HG02943 (cell line): ENCODE data around the gene TSPAN15.
"Not testable (repeated sequence)": the region's sequence is repeated elsewhere in the genome, so short reads cannot be mapped to it uniquely, and the experiment has no call there.

Source experiments
- ATAC-seq: cut with Tn5 transposase; IDR thresholded peaks from one replicate; pipeline ENCODE4 v1.9.1; 2021; ENCODE audit warnings: mild to moderate bottlenecking, low read depth, moderate library complexity; ENCODE audit not compliant: unreplicated experiment

TSPAN15 gene

DNA sequence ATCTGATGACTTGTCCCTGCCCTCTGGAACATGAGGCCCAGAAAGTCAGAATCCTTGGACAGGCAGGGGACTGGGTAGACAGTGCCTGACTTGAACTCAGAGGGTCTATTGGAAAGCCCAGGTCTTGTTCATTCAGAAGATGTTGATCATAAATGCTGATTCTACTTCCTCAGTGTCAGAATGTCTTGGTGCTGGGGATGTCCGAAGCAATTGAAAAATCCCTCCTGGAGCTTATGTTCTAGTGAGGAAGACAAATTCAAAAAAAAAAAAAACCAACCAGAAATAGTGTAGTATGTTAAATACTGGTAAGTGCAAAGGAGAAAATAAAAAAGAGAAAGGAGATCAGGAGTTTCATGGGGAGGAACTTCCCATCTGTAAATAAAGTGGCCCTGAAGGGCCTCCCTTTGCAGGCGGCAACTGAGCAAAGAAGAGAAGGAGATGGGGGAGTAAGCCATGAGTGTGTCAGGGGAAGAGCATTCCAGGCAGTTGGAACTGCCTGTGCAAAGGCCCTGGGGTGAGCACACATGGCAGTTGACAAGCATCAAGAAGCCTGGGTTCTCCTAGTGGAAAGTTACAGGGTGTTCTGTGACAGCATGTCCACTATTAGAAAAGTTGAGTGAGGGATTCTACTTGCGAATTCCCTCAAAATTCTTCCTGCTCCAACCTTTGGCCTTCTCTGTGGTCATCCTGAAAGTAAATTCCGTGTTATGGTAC, 30.7 kb downstream of the TSPAN15 start:
- no peak for ATAC-seq

DNA sequence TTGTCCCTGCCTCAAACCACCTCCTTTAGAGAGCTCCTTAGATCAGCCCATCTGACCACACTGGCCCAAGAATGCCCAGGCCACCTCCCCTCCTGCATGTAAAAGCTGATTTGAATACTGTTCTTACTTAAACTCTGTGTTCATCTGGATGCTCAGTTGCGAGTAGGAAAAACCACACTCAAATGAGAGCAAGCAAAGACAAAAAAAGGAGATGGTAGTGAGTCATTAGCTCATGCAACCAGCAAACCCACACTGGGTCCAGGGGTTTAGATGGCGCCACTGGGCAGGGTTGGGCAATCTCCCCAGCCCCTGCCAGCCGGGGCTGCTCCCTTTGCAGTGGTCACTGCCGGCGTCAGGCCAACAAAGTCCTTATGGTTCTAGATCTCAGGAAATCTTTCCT, 32.7 kb downstream of the TSPAN15 start:
- no peak for ATAC-seq

DNA sequence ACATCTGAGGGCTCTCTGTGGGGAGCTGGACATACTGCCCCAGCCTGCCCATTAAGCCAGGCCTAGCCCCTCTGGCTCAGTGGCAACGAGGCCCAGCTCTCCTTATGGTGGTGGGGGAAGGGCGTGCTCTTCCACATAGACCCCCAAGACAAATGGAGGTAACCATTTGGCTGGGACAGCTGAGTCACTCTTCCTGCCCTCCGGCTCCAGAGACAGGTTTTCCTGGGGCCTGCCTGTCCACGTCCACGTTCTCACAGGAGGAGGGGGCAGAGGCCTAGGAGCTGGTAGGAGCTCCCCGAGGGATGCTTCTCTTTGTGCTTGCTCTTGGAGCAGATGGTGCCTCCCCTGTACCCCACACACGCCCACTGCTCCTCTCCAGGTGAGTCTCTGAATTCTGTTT, 33.5 kb downstream of the TSPAN15 start:
- ATAC-seq, result no peak

DNA sequence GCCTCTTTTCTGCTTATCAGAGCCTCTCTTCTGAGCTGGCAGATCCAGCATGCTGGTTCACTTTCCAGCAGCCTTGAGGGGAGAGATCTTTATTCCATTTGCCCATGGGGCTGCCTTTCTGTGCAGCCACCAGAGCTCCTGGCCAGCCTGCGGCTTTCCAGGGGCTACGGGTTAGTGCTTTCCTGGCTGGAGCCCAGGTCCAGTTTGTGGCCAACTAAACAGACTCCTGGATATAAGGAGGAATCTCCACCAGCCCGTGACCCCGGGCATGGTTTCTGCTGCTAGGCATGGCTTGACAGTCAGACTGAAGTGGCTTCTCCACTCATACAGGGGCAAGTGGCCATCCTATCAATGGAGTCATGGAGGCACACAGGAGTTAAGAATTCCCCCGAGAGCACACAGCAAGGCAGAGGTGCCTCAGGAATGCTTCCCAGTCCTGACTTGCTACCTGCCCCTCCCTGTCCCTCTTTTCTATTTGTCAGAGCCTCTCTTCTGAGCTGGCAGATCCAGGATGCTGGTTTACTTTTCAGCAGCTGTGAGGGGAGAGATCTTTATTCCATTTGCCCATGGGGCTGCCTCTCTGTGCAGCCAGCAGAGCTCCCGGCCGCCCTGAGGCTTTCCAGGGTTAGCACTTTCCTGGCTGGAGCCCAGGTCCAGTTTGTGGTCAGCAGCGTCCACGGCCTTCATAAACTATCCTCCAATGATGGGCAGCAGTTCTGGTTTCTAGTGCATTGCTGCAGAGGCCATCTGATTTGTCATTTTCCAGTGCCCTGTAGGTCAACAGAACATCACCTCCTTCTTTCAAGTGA, 35.9 kb downstream of the TSPAN15 start:
- ATAC-seq, result no peak

DNA sequence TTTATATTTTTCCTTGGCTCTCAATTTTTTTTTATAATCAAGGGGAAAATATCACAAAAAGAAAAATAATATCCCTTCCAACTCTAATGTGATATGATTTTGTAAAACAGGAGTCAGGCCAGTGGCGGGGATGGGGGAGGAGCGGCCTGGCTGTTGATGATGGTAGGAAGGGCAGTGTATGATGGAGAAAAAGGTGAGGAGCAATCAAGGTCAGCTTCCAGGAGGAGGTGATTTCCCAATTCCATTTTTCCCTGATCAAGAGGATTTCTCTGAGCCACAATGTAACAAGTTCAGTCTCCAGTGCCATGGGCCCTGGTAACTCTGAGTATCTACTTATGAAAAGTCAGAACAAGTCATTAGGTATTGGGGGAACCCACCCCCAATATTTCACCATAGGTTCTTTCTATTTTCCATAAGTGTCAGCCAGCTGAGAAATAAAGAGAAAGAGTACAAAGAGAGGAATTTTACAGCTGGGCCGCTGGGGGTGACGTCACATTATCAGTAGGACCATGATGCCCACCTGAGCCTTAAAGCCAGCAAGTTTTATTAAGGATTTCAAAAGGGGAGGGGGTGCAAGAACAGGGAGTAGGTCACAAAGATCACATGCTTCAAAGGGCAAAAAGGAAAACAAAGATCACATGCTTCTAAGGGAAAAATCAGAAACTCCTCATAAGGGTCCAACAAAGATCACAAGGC, 37.0 kb downstream of the TSPAN15 start:
- ATAC-seq, result not testable (repeated sequence)

DNA sequence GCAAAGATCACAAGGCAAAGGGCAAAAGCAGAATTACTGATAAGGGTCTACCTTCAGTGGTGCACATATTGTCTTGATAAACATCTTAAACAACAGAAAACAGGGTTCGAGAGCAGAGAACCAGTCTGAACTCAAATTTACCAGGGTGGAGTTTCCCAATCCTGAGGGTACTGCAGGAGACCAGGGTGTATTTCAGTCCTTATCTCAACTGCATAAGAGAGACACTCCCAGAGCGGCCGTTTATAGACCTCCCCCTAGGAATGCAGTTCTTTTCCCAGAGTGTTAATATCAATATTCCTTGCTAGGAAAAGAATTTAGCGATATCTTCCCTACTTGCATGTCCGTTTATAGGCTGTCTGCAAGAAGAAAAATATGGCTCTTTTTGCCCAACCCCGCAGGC, 37.6 kb downstream of the TSPAN15 start:
- ATAC-seq, result not testable (repeated sequence)

DNA sequence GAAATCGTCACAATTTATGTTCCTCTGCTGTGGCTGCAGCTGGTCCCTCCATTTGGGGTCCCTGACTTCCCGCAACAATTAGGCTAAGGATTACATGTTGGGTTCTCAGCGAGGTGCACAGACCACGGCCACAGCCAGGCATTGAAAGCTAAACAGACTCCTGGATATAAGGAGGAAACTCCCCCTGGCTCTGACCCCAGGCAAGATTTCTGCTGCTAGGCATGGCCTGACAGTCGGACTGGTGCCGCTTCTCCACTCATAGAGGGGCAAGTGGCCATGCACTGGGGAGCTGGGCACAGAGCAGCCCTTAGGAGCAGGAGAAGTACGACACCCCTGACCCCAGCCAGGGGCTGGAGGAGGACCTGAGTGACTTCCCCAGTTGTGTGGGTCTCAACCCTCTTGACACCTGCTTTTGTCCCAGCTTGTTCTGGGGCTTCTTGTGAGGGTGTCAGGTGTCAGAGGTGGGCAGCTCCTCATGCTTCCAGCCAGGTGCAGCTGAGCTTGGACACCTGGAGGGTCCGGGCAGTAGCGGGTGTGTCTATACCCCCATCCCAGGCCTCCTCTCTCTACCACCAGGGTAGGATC, 38.3 kb downstream of the TSPAN15 start:
- ATAC-seq, result no peak

DNA sequence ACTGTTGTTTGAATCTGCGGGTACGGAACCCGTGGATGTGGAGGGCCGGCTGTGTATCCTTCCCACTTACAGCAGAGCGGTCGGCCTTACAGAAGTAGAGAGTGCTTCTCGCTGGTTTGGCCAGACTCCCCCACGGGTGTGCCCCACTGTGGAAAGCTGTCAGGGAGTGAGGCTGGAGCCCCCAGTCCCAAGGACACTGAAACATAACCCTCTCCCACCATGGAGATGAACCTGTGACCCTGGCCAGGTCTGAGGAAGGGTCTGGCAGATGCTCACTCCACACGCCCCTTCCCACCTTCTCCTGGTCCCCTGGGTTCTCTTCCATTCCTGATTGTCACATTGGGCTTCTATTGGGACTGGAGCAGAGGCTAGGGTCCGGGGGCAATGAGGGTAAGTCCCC, 39.6 kb downstream of the TSPAN15 start:
- ATAC-seq, result no peak

DNA sequence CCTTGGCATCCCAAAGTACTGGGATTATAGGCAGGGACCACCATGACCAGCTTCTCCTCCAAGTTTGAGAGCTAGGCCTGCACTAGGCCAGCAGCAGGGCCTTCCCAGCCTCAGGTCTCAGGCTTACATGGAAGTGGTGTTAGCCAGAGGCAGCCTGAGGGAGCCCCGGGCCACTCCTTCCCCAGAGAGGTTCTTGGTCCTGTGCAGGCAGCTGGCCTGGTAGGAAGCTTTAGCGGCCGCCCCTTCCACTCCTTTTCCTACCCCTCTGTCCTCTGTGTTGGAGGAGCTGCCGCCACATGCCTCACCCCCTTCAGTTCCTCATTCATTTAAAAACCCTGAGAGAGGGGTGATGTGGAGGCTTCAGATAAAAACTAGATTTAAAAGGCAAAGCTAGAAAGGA, 40.3 kb downstream of the TSPAN15 start:
- ATAC-seq, result no peak

DNA sequence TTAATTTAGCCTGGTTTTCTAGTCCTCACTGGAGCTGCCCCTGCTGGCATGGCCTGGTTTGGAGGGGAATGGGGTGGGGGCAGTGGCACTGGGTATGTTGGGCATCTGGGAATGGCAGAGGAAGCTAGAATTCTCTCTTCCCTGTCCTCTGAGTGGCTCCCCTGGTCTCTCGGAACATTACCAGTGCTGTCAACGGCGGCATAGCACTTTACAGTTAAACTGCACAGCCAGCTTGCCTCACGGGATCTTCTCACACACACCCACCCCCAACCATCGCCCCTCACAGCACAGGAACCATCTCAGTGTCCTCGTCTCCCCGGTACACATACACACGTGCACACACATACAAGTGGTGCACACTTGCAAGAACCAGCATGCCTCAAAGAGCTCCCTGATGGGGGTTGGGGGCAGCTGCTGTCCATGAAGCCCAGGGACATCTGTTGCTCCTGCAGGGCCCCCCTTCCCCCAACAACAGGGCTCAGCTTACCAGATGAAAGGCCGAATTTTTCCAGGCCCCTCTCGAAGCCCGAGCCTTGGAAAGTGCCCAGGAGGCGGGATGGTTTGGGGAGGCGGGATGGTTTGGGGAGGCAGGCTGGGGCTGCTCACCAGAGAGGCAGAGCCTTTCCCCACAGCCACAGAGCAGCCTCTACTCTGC, 41.0 kb downstream of the TSPAN15 start:
- ATAC-seq, result no peak

DNA sequence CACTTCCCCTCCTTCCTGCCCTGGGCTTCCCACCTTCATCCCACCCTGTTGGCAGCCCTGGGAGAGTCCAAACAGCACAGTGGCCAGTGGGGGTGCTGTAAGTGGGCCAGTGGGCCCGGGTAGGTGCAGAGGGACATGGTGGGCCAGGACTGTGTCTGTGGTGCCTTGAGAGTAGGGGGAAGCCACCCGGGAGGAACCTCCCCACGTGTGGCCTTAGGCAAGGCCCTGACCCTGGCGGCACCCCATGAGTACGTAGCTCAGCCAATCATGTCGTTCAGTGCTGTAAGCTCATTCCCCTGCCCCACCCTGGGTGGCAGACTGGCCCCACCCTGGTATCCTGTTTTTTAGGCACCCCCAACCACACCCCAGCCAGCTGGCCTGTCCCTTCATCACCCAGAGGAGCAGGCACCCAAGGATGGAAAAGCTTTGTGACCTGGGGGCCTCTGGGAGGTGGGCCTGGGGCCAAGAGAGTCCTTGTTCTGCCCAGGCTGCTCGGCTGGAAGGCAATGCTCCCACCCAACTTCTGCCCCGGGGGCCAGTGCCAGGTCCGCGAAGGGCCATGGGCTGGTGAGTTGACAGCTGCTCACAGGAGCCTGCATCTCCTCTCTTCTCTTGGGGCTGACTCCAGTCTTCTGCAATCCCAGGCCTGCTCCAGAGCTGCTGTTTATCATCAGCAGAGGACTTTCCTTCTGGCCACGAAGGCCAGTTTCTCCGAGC, 41.6 kb downstream of the TSPAN15 start:
- ATAC-seq, result no peak

DNA sequence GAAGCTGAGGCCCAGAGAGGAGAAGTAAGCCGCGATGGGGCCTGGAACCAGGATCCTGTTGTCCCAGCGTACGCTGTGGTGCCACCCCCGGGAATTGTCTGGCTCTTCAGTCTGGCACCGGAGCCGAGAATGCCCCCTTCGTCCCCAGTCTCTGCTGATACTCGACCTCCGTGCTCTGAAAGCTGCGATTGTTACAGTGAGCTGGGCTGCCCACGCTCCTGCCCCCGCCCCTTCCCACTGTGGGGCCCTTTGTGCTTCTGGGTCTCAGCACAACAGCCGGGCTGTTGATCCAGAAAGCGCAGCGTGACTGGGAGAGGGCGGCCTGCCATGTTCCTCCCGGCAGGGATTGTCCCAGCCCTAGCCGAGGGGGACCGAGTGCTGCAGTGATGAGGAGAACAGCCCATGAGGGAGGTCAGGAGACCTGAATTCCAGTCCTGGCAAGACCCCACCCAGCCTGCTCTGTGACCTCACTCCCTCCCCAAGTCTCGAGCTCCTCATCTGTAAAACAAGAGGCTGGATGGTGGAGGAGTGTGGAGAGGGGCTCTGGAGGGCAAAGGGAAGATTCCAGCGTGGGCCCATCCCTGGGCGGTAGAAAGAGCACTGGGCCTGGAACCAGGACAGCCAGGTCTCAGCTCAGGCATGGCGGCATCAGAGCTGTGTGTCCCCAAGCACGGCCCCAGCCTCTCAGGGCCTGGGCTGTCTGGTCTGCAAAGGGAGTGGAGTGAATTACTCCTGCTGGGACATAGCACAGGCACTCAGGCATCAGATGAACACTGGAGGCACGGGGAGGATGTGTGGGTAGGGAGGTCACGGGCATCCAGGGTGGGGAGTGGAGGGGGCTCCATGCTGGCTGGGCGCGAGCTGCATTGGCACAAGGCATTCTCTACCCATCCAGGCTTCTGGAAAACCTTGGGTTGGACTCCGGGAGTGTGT, 43.6 kb downstream of the TSPAN15 start:
- no peak for ATAC-seq

DNA sequence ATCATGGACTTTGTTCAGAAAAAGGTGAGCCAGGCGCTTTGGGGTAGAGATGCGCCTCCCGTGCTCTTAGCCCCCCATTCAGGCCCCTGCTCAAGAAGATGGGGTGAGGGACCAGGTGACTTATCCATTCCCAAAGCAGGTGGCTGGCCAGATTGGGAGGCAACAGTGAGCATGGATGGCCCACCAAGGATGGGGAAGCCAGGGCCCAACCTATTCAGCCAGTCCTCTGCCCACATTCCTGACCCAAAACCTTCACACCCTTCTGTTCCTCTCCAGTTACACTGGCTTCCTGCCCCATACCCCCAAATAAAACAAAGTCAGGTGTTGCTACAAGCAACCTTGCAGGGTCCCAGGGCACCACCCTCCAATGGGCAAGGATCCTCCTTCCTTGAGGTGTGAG, 44.4 kb downstream of the TSPAN15 start:
- ATAC-seq, result no peak

DNA sequence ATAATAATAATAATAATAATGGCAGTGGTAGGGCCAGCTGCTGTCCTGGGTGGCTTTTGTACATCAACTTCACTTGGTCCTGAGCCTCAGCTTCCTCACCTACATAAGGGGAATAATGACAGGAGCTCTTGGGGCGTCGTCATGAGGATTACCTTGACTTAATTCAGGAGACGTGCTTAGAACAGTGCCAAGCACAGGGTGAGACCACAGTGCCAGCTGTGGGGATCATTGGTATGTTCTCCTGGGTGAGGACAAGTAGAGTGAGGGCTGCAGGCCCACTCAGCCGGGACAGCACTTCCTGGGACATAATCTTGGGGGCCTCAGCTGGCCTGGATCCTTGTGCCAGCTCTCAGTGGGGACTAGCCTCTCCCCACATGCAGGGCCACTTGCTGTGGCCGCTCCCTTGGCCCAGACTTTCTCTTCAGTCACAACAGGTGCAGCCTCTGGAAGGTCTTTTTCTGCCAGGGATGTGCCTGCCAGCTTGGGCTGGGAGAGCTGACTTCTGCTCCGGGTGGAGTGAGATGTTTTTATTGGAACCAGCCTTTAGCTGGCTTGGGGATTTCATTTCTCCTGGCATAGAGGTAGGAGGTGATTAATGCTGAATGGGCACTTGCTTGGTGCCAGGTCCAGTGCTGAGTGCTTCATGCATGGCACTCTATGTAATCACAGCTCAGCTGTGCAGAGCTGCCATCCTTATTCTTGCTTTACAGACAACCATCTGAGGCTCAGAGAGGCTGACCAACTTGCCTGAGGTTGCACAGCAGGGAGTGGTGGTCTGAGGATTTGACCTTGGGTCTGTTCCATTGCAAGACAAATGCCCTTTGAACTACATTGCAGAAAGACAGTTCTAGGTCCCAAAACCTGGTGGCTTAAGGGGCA, 45.3 kb downstream of the TSPAN15 start:
- no peak for ATAC-seq

DNA sequence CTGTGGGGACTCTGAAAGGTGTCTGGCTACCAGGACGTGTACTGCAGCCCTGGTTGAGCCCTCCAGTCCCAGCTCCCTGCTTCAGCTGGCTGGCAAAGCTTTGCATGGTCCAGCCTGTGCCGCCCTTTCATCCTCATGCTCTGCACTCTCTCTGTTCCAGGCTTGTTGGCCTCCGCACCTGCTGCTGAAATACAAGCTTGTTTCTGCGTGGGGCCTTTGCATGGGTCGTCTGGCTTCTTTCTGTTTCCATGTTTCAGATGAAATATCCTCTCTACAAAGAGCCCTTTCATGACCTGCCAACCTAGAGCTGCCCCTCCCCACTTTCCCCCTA, 45.9 kb downstream of the TSPAN15 start:
- no peak for ATAC-seq

DNA sequence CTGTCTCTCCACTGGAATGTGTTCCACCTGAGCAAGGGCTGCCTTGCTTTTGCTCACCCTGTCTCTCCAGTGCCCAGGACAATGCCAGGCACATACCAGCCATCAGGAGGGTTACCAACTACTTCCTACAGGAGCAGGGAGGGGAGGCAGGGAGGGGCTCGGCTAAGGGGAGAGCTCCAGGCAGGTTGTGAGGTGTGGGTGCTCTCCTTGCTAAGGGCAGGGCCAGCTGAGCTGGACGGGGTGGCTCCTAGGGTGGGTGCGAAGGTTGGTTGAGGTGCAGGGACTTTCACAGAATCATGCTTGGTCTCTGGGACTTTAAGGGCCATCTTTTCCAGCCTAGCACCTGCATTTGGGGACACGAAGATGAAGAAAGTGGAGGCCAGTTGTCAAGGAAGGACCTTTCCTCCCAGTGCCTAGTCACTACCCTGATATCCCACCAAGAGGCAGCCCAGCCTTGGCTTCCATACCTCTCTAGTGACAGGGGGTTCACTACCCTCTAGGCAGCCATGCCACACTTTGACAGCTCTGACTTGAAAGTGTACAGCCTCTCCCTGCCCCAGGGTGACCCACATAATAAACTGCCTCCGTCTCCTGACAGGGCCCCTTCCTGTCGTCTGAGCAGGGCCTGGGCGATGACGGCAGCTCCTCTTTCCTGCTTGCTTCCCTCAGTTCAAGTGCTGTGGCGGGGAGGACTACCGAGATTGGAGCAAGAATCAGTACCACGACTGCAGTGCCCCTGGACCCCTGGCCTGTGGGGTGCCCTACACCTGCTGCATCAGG, 46.5 kb downstream of the TSPAN15 start:
- ATAC-seq, result no peak

DNA sequence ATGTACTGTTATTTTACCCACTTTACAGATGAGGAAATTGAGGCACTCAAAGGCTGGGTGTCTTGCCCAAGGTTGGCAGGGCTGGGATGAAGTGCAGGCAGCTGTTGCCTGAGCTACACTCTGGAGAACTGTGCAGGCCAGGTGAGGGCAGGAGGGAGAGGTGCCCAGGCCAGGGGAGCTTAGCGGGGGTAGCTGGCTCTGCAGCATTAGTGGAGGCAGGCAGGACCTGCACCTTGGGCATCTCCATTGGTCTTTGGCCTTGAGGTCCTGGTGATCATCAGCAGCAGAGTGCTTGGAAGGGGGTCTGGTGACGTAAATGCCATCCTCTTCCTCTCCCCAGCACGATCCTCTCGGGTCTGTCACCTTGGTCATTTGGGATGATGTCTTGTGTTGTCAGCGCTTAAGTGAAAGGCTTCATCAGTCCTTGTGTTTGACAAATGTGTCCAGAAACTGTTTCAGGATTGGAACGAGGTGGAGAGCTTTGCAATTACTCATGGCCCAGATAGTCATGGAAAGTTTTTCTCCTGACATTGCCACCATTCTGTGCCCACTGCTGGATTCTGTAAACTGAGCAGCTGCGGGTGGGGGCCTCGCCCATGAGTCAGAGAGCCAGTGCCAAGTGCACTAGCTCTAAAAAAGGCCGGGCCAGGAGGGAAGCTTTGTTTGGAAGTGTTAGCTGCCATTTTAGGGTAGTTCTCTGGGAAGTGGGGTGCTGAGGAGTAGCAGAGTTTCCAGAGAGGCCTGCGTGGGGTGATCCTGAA, 47.6 kb downstream of the TSPAN15 start:
- no peak for ATAC-seq
